Measurements from ENCODE around the gene CRLF1.

The CRLF1 gene

GRCh38 chr19:18594096-18594823 lies 12.3 kb downstream of the CRLF1 start (continued):
- TF ChIP-seq KLF10 (tag by site-specific recombination; IDR thresholded peaks at IDR 0.05) (0 out of 2 replicates have a peak, but pooled peaks have one; percentile 66), PATZ1 (tag by site-specific recombination; IDR thresholded peaks at IDR 0.05) (peak; percentile 80), ZNF561 (tag by site-specific recombination; IDR thresholded peaks at IDR 0.05; ENCODE audit: borderline replicate concordance) (peak; percentile 71; the same call in 1 of the 2 replicates), ZBTB26 (tag by site-specific recombination; optimal IDR thresholded peaks at IDR 0.05) (peak; percentile 61), KLF7 (tag by site-specific recombination; IDR thresholded peaks at IDR 0.05; ENCODE audit: borderline replicate concordance) (no peak), ZNF792 (tag by site-specific recombination; IDR thresholded peaks at IDR 0.05) (no peak), PRDM1 (tag by site-specific recombination; IDR thresholded peaks at IDR 0.05) (peak; percentile 55), ZNF677 (tag by site-specific recombination; IDR thresholded peaks at IDR 0.05) (0 out of 2 replicates have a peak, but pooled peaks have one; percentile 28), OSR2 (tag by site-specific recombination; IDR thresholded peaks at IDR 0.05) (no peak), ZNF138 (tag by site-specific recombination; IDR thresholded peaks at IDR 0.05; ENCODE audit: borderline replicate concordance) (no peak), GLIS1 (tag by site-specific recombination; IDR thresholded peaks at IDR 0.05) (peak; percentile 55), ZSCAN30 (tag by site-specific recombination; IDR thresholded peaks at IDR 0.05) (peak; percentile 70; the same call in 1 of the 2 replicates), ZBTB20 (tag by site-specific recombination; IDR thresholded peaks at IDR 0.05) (peak; percentile 74), ZNF132 (tag by site-specific recombination; IDR thresholded peaks at IDR 0.05; ENCODE audit: borderline replicate concordance) (no peak), KLF9 (tag by site-specific recombination; IDR thresholded peaks at IDR 0.05; ENCODE audit: low read depth) (peak; percentile 53; the same call in 1 of the 2 replicates), ZNF433 (tag by site-specific recombination; IDR thresholded peaks at IDR 0.05; ENCODE audit: low read depth) (no peak), ZNF404 (tag by site-specific recombination; IDR thresholded peaks at IDR 0.05) (no peak), ZNF274 (IDR thresholded peaks at IDR 0.05; ENCODE audit: low read length) (no peak), ZNF274 (tag by site-specific recombination; IDR thresholded peaks at IDR 0.05; ENCODE audit: borderline replicate concordance) (no peak), SP3 (tag by site-specific recombination; IDR thresholded peaks at IDR 0.05) (peak; percentile 47), IKZF3 (tag by site-specific recombination; IDR thresholded peaks at IDR 0.05) (peak; percentile 42; the same call in 1 of the 2 replicates), ZBTB21 (tag by site-specific recombination; IDR thresholded peaks at IDR 0.05) (no peak), PBX3 (CRISPR knock-in tag; IDR thresholded peaks at IDR 0.05) (peak; percentile 66; the same call in 1 of the 2 replicates), ZNF639 (tag by site-specific recombination; IDR thresholded peaks at IDR 0.05) (no peak), ZBTB7A (tag by site-specific recombination; IDR thresholded peaks at IDR 0.05; ENCODE audit: low read depth) (no peak), KLF16 (tag by site-specific recombination; IDR thresholded peaks at IDR 0.05) (no peak)
- TF ChIP-seq, protein P1, sequence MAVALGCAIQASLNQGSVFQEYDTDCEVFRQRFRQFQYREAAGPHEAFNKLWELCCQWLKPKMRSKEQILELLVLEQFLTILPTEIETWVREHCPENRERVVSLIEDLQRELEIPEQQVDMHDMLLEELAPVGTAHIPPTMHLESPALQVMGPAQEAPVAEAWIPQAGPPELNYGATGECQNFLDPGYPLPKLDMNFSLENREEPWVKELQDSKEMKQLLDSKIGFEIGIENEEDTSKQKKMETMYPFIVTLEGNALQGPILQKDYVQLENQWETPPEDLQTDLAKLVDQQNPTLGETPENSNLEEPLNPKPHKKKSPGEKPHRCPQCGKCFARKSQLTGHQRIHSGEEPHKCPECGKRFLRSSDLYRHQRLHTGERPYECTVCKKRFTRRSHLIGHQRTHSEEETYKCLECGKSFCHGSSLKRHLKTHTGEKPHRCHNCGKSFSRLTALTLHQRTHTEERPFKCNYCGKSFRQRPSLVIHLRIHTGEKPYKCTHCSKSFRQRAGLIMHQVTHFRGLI (tag by site-specific recombination; IDR thresholded peaks at IDR 0.05): 0 out of 2 replicates have a peak, but pooled peaks have one; percentile 22
- TF ChIP-seq, protein P2, sequence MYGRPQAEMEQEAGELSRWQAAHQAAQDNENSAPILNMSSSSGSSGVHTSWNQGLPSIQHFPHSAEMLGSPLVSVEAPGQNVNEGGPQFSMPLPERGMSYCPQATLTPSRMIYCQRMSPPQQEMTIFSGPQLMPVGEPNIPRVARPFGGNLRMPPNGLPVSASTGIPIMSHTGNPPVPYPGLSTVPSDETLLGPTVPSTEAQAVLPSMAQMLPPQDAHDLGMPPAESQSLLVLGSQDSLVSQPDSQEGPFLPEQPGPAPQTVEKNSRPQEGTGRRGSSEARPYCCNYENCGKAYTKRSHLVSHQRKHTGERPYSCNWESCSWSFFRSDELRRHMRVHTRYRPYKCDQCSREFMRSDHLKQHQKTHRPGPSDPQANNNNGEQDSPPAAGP (tag by site-specific recombination; IDR thresholded peaks at IDR 0.05): no peak
